Esophagus squamous epithelium (tissue), 4 donors: Measurements from ENCODE around the gene LYRM9.

Source experiments
- POLR2A ChIP-seq, 4 donors: fragments of 450-650 bp; IDR thresholded peaks; one replicate each; pipeline ENCODE4 v1.6.1; 2017; ENCODE audit warnings: antibody characterized with exemption in 4 of 4, mild to moderate bottlenecking in 4 of 4, moderate library complexity in 3 of 4
- TF ChIP-seq, protein P1 (sequence below), 6 experiments: fragments of 450-650 bp in 4 of 6; fragments of 200-600 bp in 2 of 6; sonication (generic) in 2 of 6; IDR thresholded peaks; one replicate each; pipeline ENCODE4 v1.5.1; 2016 to 2019; ENCODE audit warnings: antibody characterized with exemption in 6 of 6, mild to moderate bottlenecking in 4 of 6, moderate library complexity in 4 of 6

DNA sequence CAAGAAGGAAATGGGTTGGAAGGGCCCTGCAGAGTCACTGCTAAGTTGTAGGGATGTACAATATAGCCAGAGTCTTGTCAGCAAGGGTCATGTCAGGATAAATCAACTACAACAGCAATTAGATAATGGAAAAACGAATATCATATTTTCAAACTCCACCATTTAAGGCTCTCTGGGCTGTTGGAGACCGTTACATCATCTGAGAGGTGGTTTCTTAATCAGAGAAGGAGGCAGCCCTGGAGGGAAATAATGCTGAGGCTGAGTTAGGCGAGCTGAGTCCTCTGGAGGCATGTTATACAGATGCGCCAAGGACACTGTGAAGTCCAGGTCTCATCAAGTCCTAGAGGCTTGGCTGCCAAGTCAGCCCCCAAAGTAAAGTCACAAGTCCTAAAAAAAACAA, 30.3 kb downstream of the LYRM9 start:
- TF ChIP-seq, protein P1, sequence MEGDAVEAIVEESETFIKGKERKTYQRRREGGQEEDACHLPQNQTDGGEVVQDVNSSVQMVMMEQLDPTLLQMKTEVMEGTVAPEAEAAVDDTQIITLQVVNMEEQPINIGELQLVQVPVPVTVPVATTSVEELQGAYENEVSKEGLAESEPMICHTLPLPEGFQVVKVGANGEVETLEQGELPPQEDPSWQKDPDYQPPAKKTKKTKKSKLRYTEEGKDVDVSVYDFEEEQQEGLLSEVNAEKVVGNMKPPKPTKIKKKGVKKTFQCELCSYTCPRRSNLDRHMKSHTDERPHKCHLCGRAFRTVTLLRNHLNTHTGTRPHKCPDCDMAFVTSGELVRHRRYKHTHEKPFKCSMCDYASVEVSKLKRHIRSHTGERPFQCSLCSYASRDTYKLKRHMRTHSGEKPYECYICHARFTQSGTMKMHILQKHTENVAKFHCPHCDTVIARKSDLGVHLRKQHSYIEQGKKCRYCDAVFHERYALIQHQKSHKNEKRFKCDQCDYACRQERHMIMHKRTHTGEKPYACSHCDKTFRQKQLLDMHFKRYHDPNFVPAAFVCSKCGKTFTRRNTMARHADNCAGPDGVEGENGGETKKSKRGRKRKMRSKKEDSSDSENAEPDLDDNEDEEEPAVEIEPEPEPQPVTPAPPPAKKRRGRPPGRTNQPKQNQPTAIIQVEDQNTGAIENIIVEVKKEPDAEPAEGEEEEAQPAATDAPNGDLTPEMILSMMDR (IDR thresholded peaks at IDR 0.05) = no peak
- no peak for TF ChIP-seq POLR2A (IDR thresholded peaks at IDR 0.05)
